ENCODE measurements around the gene CAMKK2.
"Not testable (repeated sequence)": the region's sequence is repeated elsewhere in the genome, so short reads cannot be mapped to it uniquely, and the experiment has no call there.

- not testable (repeated sequence) for TF ChIP-seq CTCF (conservative IDR thresholded peaks at IDR 0.05 in 1 of 2, IDR thresholded peaks at IDR 0.05 in 1 of 2; ENCODE audit: low read depth in 1 of 2, low read length in 2 of 2); EZH2 (IDR thresholded peaks at IDR 0.05; ENCODE audit: low read length, missing control alignments)
Observed at GRCh38 chr12:121310231-121310630, 13.7 kb upstream of the CAMKK2 start.

Data from fibroblast of lung (primary cell).